ENCODE results near the gene TMEM150A. TPM values are rescaled to one million over a fixed set of nuclear protein-coding genes. Genes with fewer than 3 reads are reported as not detected.

The TMEM150A gene
- total RNA-seq, 1 experiment from 2014 or later: 19.3 TPM

- no peak overlapping the region for H2BK5ac ChIP-seq (ENCODE audit: insufficient read length, low read length)
- no peak overlapping the region for H3K18ac ChIP-seq (ENCODE audit: insufficient read length, low read depth, low read length)
- H3K27ac ChIP-seq (ENCODE audit: insufficient read length, low read depth, low read length): no peak overlapping the region
- no peaks in the 10 kb centered on the region for H3K23me2 ChIP-seq (ENCODE audit: insufficient read length, low read depth, low read length, poor library complexity, severe bottlenecking)
- no peaks in the 10 kb centered on the region for H3K9me3 ChIP-seq (ENCODE audit: control insufficient read depth, low read depth, low read length)
- Mint-ChIP-seq H3K36me3 (ENCODE audit: insufficient read depth in 1 of 3, low read depth in 3 of 3) (peaks cover 23 to 62% (median 62%) of the 10 kb centered on the region in 3 experiments), H3K4me1 (peaks cover 4 to 5% of the 10 kb centered on the region in 2 experiments; a peak in 3 of 4 replicates), H3K27me3 (ENCODE audit: low read depth) (no peaks in the 10 kb centered on the region), H3K9me3 (no peaks in the 10 kb centered on the region), H3K27ac (no peak overlapping the region), H3K4me3 (no peak overlapping the region)
- H3T11ph ChIP-seq (ENCODE audit: low read length): no peak overlapping the region
- no peak overlapping the region for H2AK5ac ChIP-seq (ENCODE audit: insufficient read length, low read length)
- no peak overlapping the region for H4K5ac ChIP-seq (ENCODE audit: insufficient read length, low read depth, low read length)
- H2AFZ ChIP-seq (ENCODE audit: low read length): no peak overlapping the region
- H2BK12ac ChIP-seq (ENCODE audit: insufficient read length, low read depth, low read length): no peak overlapping the region
- H3K4me2 ChIP-seq (ENCODE audit: insufficient read depth, insufficient read length, low read length): no peak overlapping the region
- no CpG with 5 or more reads among the region's 3 CpGs for WGBS (ENCODE audit: extremely low coverage, insufficient read length, low lambda C conversion rate)
- H4K91ac ChIP-seq (ENCODE audit: insufficient read length, low read depth, low read length): no peak overlapping the region
- no peaks in the 10 kb centered on the region for H3K79me1 ChIP-seq (ENCODE audit: insufficient read depth, low read depth, low read length, poor library complexity, severe bottlenecking)
- no peak overlapping the region for H2BK15ac ChIP-seq (ENCODE audit: low read depth, low read length)
- DNase-seq: no peak
- H2BK120ac ChIP-seq (ENCODE audit: low read depth, low read length, poor library complexity, severe bottlenecking): no peak overlapping the region
- H3K14ac ChIP-seq (ENCODE audit: insufficient read depth, low read length): no peak overlapping the region
- H3K4me1 ChIP-seq (ENCODE audit: insufficient read depth, low read length): no peaks in the 10 kb centered on the region
- no peak overlapping the region for H3K56ac ChIP-seq (ENCODE audit: insufficient read length, low read depth, low read length)
- H3K79me2 ChIP-seq (ENCODE audit: insufficient read depth, low read length): peaks cover 3% of the 10 kb centered on the region; the same call in 1 of the 2 replicates
- H3K27me3 ChIP-seq (ENCODE audit: insufficient read depth, low read length): no peaks in the 10 kb centered on the region
- no peak overlapping the region for H3K9ac ChIP-seq (ENCODE audit: extremely low read depth, insufficient read length, low read length)
- H4K8ac ChIP-seq (replicated peaks; ENCODE audit: insufficient read length, low read depth, low read length): no peak overlapping the region
- H3K23ac ChIP-seq (ENCODE audit: insufficient read length, low read depth, low read length): no peak overlapping the region
- no peak for TF ChIP-seq CTCF (conservative IDR thresholded peaks at IDR 0.05)
- no peaks in the 10 kb centered on the region for H4K20me1 ChIP-seq (ENCODE audit: control insufficient read depth, insufficient read depth, insufficient read length)
- H2BK20ac ChIP-seq (ENCODE audit: low read depth, low read length, poor library complexity, severe bottlenecking): no peak overlapping the region
- H3K4ac ChIP-seq (ENCODE audit: low read depth, low read length): no peak overlapping the region
Observed at GRCh38 chr2:85554980-85555612, 47.4 kb downstream of the TMEM150A start.

Data from H9 (cell line).